GM18507 (cell line): ENCODE measurements around the gene PDE9A.
A peak's percentile ranks its signal among the peaks of the same experiment; 100 is the strongest.
"Not testable (repeated sequence)": the region's sequence is repeated elsewhere in the genome, so short reads cannot be mapped to it uniquely, and the experiment has no call there.

ENCODE experiments used
- DNase-seq: peaks from one replicate; pipeline ENCODE4 v3.0.0; 2011; ENCODE audit warnings: low read depth; ENCODE audit not compliant: insufficient read length; ENCODE audit errors: extremely low spot score
- FAIRE-seq: peaks from 2 replicates; lab custom pipeline; 2011; peaks lifted over from hg19 to GRCh38; lab: Jason Lieb, UNC

Gene PDE9A

DNA sequence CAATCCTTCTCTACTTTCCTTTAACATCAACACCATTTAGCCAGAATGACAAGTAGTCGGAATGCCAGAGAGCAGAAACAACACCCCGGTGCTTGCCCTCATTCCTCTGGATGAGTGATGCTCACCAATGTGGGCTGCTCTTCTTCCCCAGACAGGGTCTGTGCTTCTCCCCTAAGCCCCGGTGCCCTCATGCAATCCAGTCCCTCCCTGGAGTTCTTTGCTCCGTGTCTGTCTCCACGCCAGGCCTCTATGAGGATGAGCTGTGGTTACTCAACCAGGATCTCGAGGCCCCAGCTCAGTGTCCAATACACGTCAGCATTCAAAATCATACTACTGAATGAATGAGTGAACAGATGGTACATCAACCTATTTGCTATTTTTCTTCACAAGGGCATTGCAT lies 29.7 kb upstream of the PDE9A start:
- no peak for DNase-seq

DNA sequence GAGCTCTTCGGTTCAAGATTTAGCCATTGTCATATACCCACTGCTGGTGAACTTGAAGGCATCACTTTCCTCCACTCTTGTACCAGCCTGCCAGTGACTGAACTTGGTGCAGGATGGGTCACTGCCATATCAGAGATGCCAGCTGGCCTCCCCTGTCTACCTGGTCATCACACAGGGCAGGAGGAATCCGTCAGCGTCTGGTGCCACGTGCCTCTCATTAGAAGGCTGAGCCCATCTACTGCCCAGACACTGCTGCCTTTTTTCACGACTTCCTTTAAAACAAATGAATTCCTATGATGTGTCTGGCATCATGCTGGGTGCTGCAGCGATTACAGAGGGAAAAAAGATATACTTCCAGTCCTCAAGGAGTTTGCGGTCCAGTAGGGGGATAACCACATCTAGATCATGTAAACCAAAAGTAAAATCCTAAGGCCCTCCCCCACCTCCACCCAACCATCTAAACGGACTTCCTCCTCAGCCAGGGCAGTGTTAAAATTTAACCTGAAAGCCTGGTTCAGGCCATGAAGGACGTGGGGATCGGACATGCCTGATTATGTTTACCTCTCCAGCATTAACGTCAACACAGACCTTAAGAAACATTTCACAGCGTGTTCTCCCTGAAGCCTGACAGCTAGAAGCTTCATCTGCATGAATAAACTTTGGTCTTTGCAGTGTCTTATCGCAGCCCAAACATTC lies 29.2 kb upstream of the PDE9A start:
- no peak for DNase-seq
- peak; percentile 49 for FAIRE-seq

More for the DNA sequence above, 29.7 kb upstream of the PDE9A start:
- no peak for FAIRE-seq

DNA sequence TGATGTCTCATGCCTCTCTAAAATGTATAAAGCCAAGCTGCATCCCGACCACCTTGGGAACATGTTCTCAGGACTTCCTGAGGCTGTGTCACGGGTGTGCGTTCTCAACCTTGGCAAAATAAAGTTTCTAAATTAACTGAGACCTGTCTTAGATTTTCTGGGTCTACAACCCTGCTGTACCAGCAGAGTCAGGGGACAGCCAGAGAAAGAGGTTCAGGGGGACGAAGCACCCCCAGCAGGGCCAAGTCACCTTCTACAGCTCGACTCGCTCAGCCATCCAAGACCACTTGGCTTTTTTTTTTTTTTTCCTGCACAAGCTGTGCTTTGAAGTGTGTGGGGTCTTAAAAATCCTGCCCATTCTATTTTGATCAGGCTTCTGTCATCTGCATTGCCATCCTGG lies 28.5 kb upstream of the PDE9A start:
- FAIRE-seq: no peak
- DNase-seq: no peak

DNA sequence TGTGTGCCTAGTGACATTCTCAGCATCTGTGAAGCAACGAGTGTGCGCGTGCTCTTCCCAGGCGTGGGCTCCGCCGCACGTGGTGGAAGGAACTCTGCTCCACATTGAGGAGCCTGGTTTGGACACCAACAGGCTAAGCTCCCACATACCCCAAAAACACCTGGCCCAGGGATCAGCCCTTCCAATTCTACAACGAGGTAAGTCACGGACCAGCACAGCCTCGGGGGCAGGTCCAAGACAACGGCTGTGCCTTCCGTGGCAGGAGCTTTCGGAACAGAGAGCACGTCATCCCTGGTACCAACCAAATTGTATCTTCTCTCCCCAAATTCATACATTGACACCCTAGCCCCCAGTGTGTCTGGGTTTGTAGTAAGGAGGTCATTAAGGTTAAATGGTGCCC lies 27.2 kb upstream of the PDE9A start:
- no peak for DNase-seq
- no peak for FAIRE-seq

DNA sequence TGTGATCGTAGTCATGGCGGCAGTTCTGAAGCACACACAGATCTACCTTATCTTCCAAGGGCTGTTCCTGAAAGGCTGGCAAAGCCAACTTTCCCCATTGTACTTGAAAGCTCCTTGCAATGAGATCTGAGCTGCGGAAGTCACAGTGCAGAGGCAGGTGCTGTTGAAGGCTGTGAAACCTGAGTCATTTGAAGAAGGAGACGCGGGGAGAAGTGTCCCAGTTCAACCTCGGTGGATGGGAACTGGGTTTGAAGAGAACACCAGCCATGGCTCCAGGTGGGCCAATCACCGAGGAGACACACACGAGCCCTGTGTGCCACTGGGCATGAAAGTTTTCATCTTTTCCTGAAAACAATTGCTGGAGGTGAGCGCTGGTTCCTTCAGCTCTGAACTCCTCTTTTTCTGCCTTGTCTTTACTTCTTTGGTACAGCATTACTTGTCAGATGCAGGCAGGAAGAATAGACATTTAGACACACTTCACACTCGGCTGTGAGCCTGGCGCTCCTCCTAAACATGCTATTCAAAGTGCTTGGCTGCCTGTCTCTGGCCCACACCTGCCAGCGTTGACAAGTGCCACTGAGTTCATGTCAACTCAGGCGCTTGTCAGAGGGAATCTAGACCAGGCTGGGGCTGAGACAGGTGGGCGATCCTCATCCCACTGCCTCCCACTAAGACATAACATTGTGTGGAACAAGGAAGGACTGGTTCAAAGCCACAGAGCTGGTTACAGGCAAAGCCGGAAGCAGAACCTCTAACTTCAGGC lies 25.7 kb upstream of the PDE9A start:
- no peak for DNase-seq
- FAIRE-seq: no peak

DNA sequence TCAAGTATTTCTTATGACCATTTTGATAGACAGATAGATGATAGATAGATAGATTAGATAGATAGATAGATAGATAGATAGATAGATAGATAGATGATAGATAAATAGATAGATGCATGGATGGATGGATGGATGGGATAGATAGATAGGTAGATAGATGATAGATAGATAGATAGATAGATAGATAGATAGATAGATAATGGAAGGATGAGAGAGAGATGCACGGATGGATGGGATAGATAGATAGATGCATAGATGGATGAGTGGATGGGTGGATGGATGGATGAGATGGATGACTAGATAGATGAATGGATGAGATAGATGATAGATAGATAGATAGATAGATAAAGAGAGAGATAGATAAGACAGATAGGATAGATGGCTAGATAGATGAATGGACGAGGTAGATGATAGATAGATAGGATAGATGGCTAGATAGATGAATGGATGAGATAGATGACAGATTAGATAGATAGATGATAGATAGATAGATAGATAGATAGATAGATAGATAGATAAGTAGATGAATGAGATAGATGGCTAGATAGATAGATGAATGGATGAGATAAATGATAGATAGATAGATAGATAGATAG lies 24.9 kb upstream of the PDE9A start:
- not testable (repeated sequence) for DNase-seq, FAIRE-seq

DNA sequence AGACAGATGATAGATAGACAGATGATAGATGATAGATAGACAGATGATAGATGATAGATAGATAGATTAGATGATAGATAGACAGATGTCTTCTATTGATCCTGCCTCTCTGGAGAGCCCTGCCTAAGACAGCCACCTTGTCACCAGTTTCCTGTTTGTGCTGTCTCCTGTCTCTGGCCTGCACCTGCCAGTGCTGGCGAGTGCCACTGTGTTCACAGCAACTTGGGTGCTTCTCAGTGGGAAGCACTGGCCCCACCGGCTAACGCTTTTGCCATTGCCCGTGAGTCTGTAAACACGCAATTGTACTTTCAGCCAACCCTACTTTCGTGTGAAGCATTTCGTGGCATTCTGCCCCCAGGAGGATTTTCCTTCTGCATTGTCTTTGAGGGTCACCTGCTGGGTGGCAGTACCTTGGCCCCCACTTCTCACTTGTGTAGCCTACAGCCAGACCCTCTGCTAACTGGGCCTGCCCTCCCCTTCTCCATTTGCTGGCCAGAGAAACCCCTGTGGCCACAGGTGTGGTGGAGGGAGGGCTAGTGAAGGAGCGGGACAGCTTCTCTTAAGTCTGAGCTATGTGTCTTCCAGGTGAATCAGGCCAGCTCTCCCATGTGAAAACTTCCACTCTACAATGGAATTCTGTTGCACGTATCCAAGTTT lies 23.4 kb upstream of the PDE9A start:
- FAIRE-seq (no peak), DNase-seq (no peak)

DNA sequence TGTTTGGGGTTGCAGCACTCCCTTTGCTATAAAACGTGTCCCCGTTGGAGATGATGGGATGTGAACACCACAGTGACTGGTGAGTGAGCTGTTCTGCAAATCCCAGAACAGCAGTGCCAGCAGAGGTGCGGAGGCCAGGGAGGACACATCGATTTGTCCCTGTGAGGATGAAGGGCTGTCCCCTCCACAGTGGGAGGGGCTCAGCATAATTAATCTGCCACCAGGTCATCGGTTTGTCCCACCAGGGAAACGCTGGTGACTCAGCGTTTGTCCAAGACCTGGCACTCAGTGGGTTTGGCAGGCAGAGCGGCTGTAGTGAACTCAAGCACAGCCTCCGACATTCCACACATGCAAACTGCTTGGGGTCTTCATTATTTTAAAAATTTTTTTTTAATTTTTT lies 22.8 kb upstream of the PDE9A start:
- DNase-seq: no peak
- FAIRE-seq: no peak

DNA sequence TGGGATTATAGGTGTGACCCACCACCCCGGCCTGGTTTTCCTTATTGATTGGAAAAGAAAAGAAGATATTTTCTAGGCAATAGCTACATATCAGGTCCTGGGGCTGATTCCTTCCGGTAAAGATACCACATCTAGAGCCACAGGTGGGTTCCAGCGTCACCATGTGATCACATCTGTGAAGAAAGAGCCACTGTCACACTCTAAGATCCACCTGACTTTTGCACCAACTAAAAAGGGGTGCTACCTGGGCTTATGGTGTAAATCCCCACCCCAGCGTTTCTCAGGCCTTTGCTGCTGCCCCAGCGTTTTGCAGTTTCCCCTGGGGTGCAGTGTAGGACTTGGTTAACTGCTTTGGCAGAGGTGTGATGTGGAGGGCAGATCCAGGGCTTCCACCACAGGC lies 22.3 kb upstream of the PDE9A start:
- no peak for DNase-seq
- no peak for FAIRE-seq

DNA sequence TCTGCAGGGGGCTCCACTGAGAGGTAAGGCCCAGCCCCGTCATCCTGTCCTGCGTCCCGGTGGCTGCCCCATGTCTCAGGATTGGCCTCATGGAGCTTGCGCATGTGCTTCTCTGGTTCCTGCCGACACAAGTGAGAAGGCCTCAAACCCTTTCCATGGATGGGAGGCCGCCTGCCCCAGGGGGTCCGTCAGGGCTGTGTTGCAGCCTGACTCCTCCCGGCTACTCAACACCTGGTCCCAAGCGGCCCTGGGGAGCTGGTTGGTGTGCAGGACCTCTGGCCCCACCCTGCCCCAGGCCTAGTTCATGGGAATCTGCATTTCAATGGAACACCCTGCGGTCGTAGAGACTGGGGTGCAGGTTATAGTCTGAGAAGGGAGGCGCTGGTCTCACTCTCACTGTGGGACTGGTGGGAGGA lies 21.1 kb upstream of the PDE9A start:
- no peak for FAIRE-seq

DNA sequence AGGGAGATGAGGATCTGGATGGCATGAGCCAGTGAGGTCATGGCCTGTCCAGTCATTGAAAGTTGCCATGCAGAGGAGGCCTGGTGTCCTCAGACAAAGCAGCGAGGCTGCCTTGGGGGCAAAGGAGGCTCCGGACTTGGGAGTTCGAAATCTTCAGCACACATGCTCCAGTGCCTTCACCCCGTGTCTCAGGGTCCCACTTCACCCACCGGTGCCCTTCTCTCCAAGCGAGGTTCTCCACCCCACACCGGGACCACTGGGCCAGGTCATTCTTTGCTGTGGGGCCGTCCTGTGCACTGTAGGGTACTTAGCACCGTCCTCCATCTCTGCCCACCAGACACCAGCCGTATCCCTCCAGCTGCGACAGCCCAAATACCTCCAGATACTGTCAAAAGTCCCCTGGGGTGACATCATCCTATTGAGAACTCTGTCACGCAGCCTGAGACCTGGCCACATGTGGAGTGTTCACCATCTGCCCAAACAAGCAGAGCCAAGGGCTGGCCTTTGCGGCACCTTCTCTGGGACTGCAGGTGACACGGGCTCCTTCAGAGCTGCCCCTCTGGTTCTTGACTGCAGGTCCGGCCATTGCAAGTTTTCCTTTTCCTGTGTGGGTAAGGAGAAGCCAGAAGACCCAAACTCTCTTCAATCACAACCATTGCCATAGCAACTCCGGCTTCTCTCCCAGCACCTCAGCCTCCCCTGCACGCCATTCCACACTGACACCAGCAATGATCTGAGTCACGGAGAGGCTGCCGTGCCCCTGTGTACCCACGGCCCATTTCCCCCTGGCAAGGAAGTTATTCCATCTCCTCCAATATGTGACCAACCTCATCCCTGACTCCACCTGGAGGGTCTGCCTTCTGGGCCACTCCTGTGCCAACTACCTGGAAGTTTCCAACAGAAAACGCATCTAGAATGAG lies 20.4 kb upstream of the PDE9A start:
- no peak for FAIRE-seq
- no peak for DNase-seq

More for the DNA sequence above, 21.1 kb upstream of the PDE9A start:
- no peak for DNase-seq

DNA sequence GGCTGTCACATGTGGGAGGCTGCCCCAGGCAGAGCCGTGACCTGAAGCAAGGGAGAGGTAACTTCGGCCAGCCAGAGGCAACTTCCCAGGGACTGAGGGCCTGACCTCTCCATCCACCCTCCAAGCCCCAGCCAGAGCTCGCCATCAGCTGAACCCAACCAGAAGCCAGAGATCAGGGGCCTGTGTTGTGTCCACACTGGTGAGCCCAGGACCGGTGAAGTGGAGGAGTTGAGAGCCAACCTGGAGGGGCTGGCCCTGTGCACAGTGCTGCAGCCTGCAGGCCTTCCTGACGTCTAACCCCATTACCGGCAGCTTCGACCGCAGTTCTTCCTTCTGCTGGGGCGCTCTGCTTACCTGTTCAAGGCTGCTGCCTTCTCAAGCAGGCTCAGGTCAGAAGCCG lies 19.6 kb upstream of the PDE9A start:
- FAIRE-seq: no peak

DNA sequence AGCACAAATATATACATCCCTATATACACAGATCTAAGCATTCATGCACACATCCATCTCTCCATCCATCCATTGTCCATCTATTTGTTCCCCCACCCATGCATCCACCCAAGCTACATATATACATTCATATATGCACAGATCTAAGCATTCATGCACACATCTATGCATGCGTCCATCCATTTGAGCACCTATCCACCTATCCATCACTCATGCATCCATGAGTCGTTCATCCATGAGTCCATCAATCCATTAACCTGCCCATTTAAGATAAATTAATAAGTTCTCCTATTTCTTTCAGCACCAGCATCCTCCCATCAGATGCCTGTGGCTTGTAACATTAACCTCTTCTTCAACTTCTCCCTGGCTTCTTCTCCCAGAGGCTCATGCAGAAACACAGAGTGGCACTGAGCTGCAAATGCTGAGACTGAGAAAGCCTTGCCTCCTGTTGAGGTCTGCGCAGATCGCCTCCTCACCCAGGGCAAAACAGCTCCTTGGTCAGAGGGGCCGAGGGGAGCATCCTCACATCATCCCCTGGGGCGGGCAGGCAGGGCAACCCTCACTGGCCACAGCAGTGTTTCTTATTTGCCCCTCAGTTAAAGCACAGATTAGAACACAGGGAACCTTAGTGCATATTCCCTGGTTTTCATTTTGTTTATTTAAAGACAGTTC lies 17.4 kb upstream of the PDE9A start:
- no peak for DNase-seq
- no peak for FAIRE-seq

More for the DNA sequence above, 19.6 kb upstream of the PDE9A start:
- no peak for DNase-seq

DNA sequence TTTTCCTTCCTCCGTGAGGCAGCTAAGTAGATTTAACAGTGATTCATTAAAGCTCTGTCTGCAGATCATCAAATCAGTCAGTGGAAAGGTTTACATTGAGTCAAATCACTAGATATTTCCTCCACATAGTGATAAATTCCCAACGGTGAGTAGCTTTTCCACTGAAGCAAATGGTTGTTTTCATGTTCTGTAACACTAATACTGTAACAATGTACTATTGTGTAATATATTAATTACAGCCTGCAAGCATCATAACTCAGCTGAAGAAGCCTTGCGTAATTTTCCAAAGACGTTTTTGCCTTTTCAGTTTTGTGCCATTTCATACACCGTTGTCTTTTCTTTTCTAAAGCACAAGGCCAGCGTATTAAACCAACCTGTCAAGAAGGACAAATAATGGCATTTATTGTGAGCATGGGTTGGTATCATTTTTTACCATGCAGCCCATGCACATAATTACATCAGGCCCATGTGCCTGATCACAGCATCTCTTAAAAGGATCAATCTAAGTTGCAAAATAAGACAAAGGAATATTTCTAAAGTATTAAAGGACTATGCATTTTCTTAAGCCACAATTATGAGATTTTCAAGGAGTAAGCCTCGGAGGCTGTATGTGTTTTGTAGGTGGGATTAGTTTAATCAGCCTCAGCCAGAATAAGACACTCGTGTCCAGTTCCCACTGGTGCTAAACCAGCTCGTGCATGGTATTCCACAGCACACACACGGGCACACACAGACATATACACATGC lies 16.7 kb upstream of the PDE9A start:
- DNase-seq: no peak

DNA sequence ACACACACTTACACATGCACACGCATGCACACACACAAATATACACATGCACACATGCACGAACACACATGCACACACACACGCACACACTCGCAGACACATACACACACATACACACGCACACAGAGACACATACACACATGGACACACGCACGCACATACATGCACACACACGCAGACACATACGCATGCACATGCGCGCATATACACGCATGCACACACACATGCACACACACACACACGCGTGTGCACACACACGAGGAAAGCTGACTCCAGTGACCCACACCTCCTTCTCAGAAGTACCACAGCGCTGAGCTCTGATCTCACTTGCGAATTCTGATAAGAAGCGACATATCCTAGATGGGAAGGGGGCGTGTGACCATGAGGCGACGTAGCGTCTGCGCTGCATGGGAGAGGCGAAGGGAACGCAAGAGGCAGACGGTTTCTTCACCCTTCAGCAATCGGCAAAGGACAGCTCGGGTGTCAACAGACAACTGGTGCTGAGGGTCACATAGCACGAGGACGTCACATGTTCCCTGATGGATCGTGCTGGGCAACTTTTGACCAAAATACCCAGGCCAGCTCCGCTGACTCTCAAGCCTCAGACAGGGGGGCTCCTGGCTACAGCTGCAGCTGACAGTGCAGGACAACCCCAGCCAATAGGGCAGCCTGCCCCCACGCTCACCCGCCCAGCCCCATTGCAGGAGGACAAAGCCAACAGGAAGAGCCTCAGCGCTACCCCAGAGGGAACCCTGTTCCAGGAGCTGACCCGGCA lies 16.0 kb upstream of the PDE9A start:
- DNase-seq (no peak), FAIRE-seq (no peak)

More for the DNA sequence above, 16.7 kb upstream of the PDE9A start:
- no peak for FAIRE-seq

DNA sequence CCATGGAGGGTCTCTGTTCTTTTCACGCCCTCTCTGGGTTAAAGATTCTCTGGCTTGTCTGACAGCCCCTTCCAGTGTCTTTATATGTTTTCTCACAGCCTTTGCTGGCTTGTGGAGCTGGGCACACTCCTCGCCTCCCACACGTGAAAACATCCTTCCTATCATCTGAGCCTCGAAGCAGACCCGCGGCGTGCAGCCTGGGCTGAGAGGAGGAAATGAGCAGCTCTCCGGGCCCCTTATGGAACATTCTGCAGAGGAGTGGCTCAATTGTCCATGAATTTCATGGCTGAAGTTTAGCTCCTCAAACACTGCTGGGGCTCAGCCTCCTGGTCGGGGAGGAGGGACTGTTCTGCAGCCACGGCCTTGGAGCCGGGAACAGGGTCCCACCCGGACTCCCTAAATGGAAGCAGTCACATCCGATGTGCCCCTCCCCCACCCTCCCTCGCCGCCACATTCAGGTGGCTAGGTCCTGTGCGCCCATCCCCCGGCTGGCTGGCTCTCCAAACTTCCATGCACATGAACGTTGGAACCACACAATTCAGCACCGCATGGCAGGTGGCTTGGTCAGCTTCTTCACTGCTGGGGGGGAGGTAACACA lies 15.1 kb upstream of the PDE9A start:
- no peak for DNase-seq
- FAIRE-seq: no peak

DNA sequence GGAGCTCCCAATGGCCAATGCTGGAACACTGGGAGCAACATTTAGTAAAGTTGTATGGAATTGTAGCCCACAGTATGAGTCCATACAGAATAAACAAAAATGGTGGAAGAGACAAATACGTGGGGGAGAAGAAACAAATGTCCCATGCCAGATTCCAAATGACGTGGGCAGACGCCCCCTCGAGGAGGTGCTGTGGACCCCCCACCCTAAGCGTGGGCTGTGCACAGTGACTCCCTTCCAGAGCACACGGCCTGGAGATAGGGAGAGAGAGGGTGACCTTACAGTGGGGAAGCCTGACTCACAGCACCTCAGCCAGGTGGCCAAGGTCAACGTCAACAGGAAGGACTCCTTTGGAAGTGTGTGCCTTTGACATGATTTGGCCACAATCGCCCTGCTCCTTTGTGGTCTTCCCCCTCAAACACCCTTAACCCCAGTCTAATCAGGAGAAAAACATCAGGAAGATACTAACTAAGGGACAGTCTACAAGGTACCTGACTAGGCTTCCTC lies 13.7 kb upstream of the PDE9A start:
- DNase-seq (no peak), FAIRE-seq (no peak)
